ENCODE data around the gene PTPDC1.
"Not testable (repeated sequence)": the region's sequence is repeated elsewhere in the genome, so short reads cannot be mapped to it uniquely, and the experiment has no call there.

Gene PTPDC1

DNA sequence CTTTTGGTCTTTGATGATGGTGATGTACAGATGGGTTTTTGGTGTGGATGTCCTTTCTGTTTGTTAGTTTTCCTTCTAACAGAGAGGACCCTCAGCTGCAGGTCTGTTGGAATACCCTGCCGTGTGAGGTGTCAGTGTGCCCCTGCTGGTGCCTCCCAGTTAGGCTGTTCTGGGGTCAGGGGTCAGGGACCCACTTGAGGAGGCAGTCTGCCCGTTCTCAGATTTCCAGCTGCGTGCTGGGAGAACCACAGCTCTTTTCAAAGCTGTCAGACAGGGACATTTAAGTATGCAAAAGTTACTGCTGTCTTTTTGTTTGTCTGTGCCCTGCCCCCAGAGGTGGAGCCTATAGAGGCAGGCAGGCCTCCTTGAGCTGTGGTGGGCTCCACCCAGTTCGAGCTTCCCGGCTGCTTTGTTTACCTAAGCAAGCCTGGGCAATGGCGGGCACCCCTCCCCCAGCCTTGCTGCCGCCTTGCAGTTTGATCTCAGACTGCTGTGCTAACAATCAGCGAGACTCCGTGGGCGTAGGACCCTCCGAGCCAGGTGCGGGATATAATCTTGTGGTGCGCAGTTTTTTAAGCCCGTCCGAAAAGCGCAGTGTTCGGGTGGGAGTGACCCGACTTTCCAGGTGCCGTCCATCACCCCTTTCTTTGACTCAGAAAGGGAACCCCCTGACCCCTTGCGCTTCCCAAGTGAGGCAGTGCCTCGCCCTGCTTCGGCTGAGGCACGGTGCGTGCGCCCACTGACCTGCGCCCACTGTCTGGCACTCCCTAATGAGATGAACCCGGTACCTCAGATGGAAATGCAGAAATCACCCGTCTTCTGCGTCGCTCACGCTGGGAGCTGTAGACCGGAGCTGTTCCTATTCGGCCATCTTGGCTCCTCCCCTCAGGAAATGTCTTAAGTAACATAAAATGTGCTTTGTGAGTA, 10.2 kb downstream of the PTPDC1 start:
- not testable (repeated sequence) for FAIRE-seq

DNA sequence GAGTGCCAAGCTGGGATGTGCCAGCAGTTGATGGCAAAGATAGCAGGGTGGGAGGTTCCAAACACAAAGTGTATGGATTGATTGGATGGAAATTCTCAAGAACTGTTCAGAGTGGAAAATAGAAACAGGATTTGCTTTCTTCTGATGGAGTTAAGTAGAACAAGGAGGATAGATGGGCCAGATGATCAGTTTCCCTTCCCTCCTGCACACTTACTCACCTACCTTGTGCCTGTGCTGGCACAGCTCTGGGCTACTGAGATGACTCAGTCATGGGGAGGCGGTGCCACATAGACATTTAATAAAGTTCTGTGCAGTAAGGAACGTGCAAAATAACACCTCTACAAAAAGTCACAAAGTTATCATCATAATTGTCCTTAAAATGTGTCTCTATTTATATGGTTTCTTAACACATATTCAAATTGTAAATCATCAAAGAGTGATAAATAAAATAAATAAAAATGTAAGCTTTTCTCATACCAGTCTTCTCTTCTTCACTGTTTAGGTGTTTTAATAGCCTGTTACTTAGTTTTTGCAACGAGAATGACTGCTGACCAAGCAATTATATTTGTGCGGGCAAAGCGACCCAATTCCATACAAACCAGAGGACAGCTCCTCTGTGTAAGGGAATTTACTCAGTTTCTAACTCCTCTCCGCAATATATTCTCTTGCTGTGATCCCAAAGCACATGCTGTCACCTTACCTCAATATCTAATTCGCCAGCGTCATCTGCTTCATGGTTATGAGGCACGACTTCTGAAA, 12.7 kb downstream of the PTPDC1 start:
- no peak for FAIRE-seq

DNA sequence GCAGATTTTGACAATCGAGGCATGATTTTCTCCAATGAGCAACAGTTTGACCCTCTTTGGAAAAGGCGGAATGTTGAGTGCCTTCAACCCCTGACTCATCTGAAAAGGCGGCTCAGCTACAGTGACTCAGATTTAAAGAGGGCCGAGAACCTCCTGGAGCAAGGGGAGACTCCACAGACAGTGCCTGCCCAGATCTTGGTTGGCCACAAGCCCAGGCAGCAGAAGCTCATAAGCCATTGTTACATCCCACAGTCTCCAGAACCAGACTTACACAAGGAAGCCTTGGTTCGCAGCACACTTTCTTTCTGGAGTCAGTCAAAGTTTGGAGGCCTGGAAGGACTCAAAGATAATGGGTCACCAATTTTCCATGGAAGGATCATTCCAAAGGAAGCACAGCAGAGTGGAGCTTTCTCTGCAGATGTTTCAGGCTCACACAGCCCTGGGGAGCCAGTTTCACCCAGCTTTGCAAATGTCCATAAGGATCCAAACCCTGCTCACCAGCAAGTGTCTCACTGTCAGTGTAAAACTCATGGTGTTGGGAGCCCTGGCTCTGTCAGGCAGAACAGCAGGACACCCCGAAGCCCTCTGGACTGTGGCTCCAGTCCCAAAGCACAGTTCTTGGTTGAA, 13.6 kb downstream of the PTPDC1 start:
- no peak for FAIRE-seq

DNA sequence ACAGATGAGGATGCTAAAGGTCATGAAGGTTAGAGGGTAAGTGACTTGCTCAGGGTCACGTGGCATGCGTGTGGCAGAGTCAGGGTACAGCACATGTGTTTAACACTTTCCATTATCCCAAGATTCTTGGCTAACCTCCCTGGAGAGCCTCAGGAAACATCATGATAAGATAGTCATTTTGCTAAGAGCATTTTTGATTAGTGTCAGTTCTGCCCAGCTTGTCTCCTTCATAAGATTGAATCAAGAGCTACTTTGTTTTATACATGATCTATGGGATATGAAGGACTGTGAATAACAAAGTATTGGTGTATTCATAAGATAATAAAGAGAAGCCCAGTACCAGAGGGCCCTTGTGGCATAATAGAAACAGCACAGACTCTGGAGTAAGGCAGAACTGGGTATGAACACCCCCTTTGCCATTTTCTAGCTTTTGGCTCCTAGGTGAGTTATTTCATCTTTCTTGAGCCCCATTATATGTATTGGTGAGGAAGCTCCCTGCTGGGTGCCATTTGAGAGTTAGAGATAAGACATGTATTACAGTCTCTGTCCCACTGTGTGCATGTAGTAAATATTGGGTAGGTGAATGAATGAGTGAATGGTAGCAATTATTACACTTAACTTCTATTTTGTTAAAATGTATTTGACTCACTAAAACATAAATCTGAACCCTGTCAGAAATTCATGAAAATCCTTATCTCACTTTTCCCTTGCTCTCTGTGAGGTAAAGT, 16.1 kb downstream of the PTPDC1 start:
- no peak for FAIRE-seq

- FAIRE-seq, result no peak
These were observed 17.0 kb downstream of the PTPDC1 start for GRCh38 chr9:94101162-94101853.

- no peak for FAIRE-seq
These were observed 24.3 kb downstream of the PTPDC1 start for GRCh38 chr9:94108584-94108983.

GRCh38 chr9:94110821-94111252, 26.6 kb downstream of the PTPDC1 start:
- FAIRE-seq, result no peak

DNA sequence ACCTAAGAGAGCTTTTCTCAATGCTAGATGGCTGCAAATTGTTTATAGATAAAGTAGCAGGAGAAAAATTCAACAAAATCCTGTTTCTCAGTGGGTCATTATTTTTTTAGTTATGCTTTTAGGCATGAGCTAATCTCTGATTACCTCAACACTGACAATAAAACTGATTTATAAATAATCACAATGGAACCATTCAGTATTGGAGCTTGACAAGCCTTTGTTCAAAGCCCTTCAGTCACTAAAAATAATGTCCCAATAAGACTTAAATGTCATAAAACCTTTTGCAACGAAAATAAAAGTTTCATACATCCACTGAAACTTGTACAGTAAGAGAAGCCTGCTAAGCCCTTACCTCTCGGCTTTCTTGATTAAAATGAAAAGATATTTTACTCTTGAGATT, 27.2 kb downstream of the PTPDC1 start:
- no peak for FAIRE-seq

- no peak for FAIRE-seq
These were observed 28.6 kb downstream of the PTPDC1 start for GRCh38 chr9:94112716-94113465.

GRCh38 chr9:94120088-94120487, 35.8 kb downstream of the PTPDC1 start:
- FAIRE-seq, result not testable (repeated sequence)

GRCh38 chr9:94120854-94121376, 36.7 kb downstream of the PTPDC1 start:
- FAIRE-seq, result no peak

DNA sequence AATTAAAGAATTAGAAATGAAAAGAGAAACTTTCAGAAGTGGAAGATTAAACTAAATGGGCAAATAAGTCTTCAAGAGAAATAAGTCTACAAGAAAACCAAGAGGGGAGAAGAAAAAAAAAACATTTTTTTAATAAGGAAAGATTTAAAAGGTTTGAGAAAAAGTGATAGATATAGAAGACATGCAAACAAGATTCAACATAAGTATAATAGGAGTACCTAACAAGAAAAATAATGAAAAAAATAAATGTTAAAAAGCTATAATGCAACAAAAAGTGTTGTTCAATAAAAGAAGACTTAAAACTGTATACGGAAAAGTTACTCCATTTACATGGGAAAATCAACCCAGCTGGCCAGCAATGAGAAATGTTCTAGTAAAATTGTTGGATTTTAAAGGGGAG, 42.6 kb downstream of the PTPDC1 start:
- FAIRE-seq, result no peak

DNA sequence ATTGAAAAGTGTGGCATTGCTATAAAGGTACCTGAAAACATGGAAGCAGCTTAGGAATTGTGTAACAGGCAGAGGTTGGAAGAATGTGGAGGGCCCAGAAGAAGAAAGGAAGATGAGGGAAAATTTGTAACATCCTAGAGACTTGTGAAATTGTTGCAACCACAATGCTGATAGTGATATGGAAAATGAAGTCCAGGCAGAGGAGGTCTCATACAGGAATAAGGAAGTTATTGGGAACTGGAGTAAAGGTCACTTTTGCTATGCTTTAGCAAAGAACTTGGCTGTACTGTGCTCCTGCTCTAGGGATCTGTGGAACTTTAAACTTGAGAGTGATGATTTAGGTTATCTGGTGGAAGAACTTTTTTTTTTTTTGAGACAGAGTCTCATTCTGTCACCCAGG, 43.5 kb downstream of the PTPDC1 start:
- FAIRE-seq, result no peak

DNA sequence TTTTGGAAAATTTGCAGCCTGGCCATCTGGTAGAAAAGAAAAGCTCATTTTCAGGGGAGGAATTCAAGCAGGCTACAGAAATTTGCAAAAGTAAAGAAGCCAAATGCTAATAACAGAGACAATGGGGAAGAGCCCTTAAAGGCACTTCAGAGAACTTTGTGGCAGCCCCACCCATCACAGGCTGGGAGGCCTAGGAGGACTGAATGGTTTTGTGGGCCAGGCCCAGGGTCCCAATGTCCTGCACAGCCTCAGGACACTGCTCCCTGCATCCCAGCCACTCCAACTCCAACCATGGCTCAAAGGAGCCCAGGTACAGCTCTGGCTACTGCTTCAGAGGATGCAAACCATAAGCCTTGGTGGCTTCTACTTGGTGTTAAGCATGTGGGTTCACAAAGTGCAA, 44.3 kb downstream of the PTPDC1 start:
- no peak for FAIRE-seq

GRCh38 chr9:94134629-94135028, 50.4 kb downstream of the PTPDC1 start:
- no peak for FAIRE-seq

GRCh38 chr9:94135222-94135621, 51.0 kb downstream of the PTPDC1 start:
- FAIRE-seq, result no peak

GRCh38 chr9:94139672-94140417, 55.6 kb downstream of the PTPDC1 start:
- no peak for FAIRE-seq

GRCh38 chr9:94140418-94140780, 56.1 kb downstream of the PTPDC1 start:
- FAIRE-seq, result no peak

DNA sequence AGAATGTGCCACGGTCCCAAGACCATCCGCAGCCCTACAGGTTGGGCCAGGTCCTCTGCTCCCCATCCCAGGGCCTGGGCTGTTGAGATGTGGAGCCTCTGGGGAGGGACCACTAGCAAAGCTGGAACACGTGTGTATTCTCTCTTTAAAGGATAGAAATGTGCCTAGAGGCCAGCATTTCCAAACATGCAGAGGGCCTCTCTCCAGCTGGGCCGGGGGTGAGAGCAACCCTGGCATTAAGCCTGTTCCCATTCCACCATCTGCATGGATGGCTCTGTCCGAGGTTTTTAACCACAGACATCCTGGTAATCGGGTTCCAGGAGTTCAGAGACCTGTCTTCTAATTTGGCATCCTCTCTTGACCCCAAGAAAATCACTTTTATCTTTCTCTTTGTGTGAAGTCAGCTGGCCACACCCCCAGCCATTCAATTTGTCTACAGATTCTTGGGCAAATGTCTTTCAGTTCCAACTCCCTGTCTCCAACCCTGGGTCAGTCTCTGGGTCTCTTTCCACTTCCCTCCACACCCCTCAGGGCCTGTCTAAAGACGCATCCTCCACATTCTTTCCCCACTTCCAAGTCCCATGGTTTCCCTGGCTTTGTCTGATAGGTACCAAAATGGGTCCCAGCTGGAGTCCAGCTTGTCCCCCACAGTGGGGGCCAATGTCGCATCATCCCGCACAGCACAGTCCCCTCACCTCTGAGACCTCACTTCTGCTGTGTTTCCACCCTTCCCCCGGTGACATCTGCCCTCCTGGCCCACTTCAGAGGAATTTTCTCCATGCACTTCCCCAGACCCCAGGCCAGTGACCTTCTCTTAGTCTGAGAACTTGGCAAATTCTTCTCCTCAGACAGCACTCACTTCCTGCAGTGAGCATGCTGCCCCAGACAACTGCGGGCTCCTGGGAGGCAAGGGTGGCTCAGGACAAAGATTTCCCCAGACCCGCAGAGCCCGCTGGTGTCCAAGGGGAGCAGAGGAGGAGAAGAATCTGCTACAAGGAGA, 56.8 kb downstream of the PTPDC1 start:
- FAIRE-seq, result no peak

Data from A204.1 (cell line).